HG03439 (cell line): Measurements from ENCODE around the gene DOCK2.
"Not testable (repeated sequence)": the region's sequence is repeated elsewhere in the genome, so short reads cannot be mapped to it uniquely, and the experiment has no call there.

Experiments used
- ATAC-seq: cut with Tn5 transposase; IDR thresholded peaks from one replicate; pipeline ENCODE4 v1.9.1; 2021; ENCODE audit warnings: mild to moderate bottlenecking, moderate library complexity; ENCODE audit not compliant: unreplicated experiment

The DOCK2 gene

GRCh38 chr5:169712428-169712827, 75.4 kb downstream of the DOCK2 start:
- ATAC-seq, result no peak

DNA sequence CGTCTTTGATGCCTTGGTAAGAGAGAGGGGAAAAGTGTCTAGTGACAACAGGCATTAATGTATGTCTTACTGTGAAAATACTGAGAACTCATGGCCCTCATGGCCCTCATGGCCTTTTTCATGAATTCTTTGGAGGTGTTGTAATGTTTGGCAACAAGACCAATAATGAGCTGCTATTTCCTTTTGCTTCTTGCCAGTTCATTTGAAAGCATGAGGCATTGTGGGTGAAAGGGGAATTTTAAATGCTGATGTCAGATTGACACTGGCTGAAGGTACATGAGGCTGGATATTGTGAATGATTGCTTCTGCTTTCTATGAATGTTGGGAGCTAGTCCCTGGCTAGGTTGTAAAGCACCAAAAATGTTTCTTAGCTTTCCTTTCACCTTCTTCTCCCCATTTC, 79.2 kb downstream of the DOCK2 start:
- no peak for ATAC-seq

DNA sequence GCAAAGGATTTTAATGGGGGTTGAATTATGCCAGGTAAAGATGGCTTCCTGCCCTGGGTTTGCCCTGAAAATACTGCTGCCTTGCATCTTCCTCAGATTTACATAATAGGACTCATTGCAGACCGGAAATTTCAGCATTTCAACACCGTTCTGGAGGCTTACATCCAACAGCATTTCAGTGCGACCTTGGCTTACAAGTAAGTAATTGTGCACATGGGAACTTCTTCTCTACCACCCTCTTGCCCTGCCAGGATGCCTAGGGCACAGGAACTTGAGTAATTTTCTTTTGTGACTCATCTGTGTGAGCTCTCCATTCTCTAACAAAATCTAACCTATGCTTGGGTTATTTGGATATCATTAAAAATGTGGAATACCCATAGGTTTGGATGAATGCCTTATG, 80.2 kb downstream of the DOCK2 start:
- ATAC-seq, result no peak

- peak; percentile 64 for ATAC-seq
Measured at GRCh38 chr5:169719360-169720314, 82.6 kb downstream of the DOCK2 start.

DNA sequence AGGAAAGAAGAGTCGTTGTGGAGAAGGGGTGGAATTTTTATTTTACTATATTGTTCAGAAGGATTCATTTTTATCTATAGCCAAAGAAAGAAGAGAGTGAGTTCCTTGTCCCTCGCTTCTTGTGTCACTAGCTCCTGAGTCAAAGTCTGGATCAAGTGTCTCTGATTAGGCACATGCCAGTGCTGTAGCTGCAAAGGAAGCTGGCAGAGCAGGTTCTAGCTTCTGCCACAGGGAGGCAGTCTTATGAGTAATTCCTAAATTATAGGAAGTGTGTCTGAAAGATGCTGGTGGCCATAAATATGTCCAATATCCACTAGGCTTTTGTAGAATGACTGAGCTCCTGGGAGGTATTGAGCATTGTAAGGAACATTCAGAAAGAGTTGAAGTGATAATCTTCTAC, 84.7 kb downstream of the DOCK2 start:
- no peak for ATAC-seq

DNA sequence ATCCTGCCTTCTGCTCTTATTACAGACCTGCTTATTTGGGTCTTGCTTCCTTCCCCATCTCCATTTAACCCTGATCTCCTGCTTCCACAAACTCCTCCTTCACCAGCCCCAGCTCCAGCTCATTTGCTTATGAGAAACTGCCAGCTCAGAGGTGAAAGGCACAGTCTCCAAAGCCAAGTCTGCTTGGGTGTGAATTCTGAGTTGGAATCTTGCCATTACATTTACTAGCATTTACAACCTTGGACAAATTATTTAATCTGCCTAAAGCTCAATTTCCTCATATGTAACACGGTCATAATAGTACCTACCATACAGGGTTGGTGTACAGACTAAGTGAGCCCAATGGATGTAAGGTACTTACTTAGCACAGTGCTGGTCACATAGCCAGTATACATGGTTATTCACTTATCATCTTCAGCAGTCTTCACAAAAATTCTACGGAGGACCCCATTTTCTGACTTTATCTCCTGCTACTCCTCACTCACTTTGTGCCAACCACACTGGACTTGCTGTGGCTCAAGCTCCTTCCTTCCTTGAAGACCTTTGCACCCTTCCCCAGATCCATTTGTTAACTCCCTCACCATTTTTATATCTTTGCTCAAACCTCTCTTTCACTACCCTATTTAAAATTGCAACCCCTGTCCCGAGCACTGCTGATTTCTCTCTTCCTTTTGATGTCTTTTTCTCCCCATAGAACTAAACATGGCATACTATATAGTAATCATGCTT, 86.2 kb downstream of the DOCK2 start:
- ATAC-seq, result no peak

- no peak for ATAC-seq
Measured at GRCh38 chr5:169724303-169725087, 87.4 kb downstream of the DOCK2 start.

DNA sequence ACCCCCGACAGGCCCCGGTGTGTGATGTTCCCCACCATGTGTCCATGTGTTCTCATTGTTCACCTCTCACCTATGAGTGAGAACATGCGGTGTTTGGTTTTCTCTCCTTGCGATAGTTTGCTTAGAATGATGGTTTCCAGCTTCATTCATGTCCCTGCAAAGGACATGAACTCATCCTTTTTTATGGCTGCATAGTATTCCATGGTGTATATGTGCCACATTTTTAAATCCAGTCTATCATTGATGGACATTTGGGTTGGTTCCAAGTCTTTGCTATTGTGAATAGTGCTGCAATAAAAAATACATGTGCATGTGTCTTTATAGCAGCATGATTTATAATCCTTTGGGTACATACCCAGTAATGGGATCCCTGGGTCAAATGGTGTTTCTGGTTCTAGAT, 88.6 kb downstream of the DOCK2 start:
- not testable (repeated sequence) for ATAC-seq

- no peak for ATAC-seq
Measured at GRCh38 chr5:169728418-169728817, 91.3 kb downstream of the DOCK2 start.

- no peak for ATAC-seq
Measured at GRCh38 chr5:169731221-169731620, 94.1 kb downstream of the DOCK2 start.

GRCh38 chr5:169732841-169733240, 95.8 kb downstream of the DOCK2 start:
- ATAC-seq, result no peak

- ATAC-seq, result no peak
Measured at GRCh38 chr5:169735913-169736312, 98.8 kb downstream of the DOCK2 start.

DNA sequence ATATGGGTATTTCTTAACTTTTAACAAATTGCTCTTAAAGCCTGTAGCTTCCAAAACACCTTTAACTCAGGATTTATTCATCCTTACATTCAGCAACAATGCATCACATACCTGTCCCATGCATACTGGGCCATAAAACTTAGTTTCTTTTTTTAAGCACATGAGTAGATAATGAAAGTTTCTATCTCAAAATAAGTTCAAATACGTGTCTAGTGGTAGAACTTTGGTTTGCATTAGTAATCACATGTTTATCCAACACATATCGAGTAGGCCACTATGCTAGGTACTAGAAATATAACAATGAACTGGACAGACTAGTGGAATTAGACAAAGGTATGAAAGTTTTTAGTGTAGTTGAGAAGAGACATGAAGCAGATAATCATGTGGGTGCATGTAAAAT, 99.6 kb downstream of the DOCK2 start:
- ATAC-seq, result no peak

GRCh38 chr5:169740435-169740834, 103.4 kb downstream of the DOCK2 start:
- no peak for ATAC-seq

DNA sequence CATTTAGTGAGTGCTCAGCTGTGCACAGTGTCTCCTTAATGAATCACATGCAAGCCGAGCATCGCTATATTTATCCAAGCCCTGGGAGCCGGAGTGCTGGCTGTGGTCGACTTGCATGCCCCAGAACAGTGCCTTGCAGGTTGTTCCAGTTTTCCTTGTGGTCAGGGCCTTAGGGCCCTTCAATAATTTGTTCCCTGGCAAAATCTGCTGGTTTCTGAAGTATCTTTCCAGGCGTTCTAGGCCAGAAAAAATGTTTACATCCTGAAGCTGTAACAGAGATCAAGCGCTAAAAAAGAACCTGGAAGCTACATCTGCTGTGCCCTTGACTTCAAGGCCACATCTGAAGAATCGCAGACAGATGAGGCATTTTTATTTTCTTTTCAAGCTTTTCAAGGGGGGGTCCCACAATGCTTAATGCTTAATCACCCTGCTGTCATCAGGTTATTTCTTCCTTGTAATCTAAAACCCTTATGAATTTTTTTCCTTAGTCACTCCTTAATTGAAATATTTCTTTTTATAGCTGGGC, 105.8 kb downstream of the DOCK2 start:
- ATAC-seq, result no peak

GRCh38 chr5:169744336-169744735, 107.3 kb downstream of the DOCK2 start:
- no peak for ATAC-seq

GRCh38 chr5:169745441-169746146, 108.5 kb downstream of the DOCK2 start:
- no peak for ATAC-seq

GRCh38 chr5:169746147-169746694, 109.1 kb downstream of the DOCK2 start:
- no peak for ATAC-seq

DNA sequence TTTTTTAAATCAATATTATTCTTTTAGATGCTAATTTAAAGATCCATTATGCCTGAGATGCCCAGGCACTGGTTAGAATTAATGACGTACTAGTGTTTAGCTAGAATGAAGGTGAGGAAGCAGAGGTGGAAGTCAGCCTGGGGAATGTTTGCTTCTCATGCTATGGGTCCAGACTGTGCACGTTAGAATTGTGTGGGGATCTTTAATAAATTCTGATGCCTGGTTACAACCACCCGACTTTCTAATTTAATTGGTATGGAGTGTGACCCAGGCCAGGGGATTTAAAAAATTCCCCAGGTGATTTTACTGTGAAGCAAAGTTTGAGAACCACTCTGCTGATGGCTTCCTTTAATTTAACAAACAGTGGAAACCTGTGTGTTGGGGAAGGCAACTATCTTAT, 111.1 kb downstream of the DOCK2 start:
- ATAC-seq, result no peak

GRCh38 chr5:169749295-169749694, 112.2 kb downstream of the DOCK2 start:
- ATAC-seq, result no peak
